OCI-LY3 (cell line): ENCODE measurements around the gene COIL.

Source experiments
- EZH2phosphoT487 ChIP-seq: fragments of 200-600 bp; shearing (Covaris generic); IDR thresholded peaks from 2 replicates; pipeline ENCODE4 v1.6.1; 2018; ENCODE audit warnings: antibody characterized with exemption, mixed run types, low read depth
- TF ChIP-seq, protein P1 (sequence below): fragments of 200-600, 300-600 bp; sonication (generic); IDR thresholded peaks from 2 replicates; pipeline ENCODE4 v1.5.1; 2014; ENCODE audit warnings: antibody characterized with exemption, low read length, low read depth

DNA sequence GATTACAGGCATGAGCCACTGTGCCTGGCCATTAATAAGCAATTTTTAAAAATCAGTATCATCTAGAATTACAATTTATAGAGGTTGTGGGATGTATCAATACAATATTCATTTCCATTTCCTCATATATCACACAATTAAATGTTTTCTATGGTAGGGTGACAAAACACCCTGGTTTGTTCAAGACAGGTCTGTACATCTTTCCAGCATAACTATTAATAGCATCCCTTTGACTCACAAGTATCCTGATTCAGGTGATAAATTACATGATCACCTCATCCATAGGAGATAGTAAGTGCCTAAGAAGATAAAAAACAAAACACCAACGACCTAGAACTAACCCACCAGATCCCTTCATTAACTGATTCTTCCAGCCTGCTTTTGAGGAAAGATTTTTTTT lies 13.1 kb downstream of the COIL start:
- TF ChIP-seq, protein P1, sequence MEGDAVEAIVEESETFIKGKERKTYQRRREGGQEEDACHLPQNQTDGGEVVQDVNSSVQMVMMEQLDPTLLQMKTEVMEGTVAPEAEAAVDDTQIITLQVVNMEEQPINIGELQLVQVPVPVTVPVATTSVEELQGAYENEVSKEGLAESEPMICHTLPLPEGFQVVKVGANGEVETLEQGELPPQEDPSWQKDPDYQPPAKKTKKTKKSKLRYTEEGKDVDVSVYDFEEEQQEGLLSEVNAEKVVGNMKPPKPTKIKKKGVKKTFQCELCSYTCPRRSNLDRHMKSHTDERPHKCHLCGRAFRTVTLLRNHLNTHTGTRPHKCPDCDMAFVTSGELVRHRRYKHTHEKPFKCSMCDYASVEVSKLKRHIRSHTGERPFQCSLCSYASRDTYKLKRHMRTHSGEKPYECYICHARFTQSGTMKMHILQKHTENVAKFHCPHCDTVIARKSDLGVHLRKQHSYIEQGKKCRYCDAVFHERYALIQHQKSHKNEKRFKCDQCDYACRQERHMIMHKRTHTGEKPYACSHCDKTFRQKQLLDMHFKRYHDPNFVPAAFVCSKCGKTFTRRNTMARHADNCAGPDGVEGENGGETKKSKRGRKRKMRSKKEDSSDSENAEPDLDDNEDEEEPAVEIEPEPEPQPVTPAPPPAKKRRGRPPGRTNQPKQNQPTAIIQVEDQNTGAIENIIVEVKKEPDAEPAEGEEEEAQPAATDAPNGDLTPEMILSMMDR, result no peak
- TF ChIP-seq EZH2phosphoT487, result no peak
